Dendritic cell treated with granulocyte-macrophage colony-stimulating factor and Interleukin-4, amounts not matched to agents 40 ng/mL and 50 ng/mL, for 4 days (primary cell): Measurements from ENCODE around the gene BMP15.

Experiments
- H3K27ac Mint-ChIP-seq: one replicate; pipeline ENCODE4 v1.8.0; 2022; ENCODE audit warnings: mild to moderate bottlenecking, mixed read lengths
- H3K27me3 Mint-ChIP-seq: one replicate; pipeline ENCODE4 v1.8.0; 2022; ENCODE audit warnings: mild to moderate bottlenecking, mixed read lengths
- H3K36me3 Mint-ChIP-seq: one replicate; pipeline ENCODE4 v1.8.0; 2022; ENCODE audit warnings: low read depth, mixed read lengths
- H3K4me1 Mint-ChIP-seq: one replicate; pipeline ENCODE4 v1.8.0; 2022; ENCODE audit warnings: low read depth, mixed read lengths
- H3K4me3 Mint-ChIP-seq: one replicate; pipeline ENCODE4 v1.8.0; 2022; ENCODE audit warnings: mild to moderate bottlenecking, moderate library complexity, mixed read lengths
- H3K9me3 Mint-ChIP-seq: one replicate; pipeline ENCODE4 v1.8.0; 2022; ENCODE audit warnings: mixed read lengths
- intact Hi-C: fragments of 100-400 bp; cut with micrococcal nuclease; formaldehyde crosslinking; loops from one replicate; pipeline ENCODE4 v1.15.0; 2022

Gene BMP15

DNA sequence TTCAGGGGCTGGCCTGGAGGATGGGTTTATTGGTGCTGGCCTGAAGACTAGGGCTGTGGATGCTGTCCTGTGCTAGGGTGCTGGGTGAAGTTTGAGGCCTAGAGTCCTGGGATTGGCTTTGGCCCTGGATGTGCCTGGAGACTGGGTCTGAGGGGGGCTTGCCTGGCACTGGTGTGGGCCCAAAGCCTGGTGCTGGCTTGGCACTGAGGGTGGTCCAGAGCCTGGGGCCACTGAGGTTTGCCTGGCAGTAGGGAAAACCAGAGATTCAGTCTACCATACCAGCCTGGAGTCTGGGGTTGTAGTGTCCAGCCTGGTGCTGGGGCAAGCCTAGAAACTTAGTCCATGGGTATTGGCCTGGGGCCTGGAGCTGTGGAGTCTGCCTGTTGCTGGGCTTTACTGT lies 16.6 kb downstream of the BMP15 start:
- no peaks in the 10 kb centered on the region for H3K36me3 Mint-ChIP-seq
- no peak overlapping the region for H3K4me3 Mint-ChIP-seq
- intact Hi-C loops = no loop called here
- no peak overlapping the region for H3K27ac Mint-ChIP-seq
- no peaks in the 10 kb centered on the region for H3K27me3 Mint-ChIP-seq
- H3K9me3 Mint-ChIP-seq = no peaks in the 10 kb centered on the region
- H3K4me1 Mint-ChIP-seq = no peaks in the 10 kb centered on the region

DNA sequence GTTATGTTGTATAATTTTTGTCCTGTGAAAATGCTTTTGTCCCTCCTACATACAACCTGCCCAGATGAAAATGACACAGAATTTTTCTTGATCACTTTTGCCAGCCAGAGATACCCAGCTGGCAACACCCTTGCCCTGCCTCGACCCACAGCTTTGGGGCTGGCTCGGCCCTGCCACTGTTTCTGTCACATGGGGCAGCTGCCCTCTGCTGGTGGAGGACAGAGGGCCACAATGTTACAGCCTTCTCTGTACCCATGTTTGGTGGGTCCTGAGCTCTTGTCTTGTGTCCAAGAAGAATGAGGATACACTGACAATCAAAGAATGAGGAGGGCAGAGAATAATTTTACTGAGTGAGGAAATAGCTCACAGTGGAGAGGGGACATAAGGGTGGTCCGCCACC lies 31.1 kb downstream of the BMP15 start:
- intact Hi-C loops = no loop called here
- Mint-ChIP-seq H3K9me3 (no peaks in the 10 kb centered on the region), H3K27me3 (no peaks in the 10 kb centered on the region), H3K27ac (no peak overlapping the region), H3K4me1 (no peaks in the 10 kb centered on the region), H3K4me3 (no peak overlapping the region), H3K36me3 (no peaks in the 10 kb centered on the region)

DNA sequence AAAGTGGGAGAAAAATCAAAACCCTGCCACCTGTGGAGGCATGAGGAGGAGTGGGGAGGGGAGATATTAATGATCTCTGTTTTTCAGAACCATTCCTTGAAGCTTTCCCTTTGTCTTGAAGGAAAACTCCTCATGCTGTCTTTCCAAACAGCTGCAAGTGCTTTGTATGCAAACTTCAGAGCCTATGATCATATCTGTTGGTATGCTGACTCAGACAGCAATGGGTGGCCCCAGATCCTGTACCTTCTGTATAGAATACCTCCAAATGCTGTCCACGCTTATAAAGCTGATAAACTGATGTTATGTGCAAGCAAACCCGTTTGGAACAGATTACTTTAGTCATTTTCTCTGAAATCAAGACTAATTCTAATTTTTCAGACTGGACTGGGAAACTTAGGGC lies 31.9 kb downstream of the BMP15 start:
- Mint-ChIP-seq H3K27me3 (no peaks in the 10 kb centered on the region), H3K4me3 (no peak overlapping the region), H3K9me3 (no peaks in the 10 kb centered on the region), H3K36me3 (no peaks in the 10 kb centered on the region), H3K4me1 (no peaks in the 10 kb centered on the region), H3K27ac (no peak overlapping the region)
- intact Hi-C loops = no loop called here

DNA sequence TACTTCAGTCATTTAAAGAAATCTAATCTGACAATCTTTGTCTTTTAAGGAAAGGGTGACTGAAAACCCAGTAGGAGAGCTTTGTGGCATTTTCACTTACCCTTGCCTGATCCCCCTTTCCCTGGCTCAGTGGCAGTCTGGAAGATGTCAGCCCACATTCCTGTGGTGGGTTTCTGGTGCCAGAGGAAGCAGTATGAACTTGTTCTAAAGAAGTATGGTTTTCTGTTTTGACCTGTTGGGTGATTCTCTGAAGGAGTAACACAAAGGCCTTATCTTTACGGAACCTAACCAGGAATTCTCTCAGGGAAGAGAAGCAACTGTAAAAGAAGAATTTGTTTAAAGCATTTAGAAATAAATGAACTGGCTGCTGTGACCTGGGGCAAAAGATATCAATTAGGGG lies 41.9 kb downstream of the BMP15 start:
- Mint-ChIP-seq H3K27me3 (no peaks in the 10 kb centered on the region), H3K4me1 (no peaks in the 10 kb centered on the region), H3K36me3 (no peaks in the 10 kb centered on the region), H3K4me3 (no peak overlapping the region), H3K27ac (no peak overlapping the region), H3K9me3 (peaks cover 9% of the 10 kb centered on the region)
- intact Hi-C loops = no loop called here

DNA sequence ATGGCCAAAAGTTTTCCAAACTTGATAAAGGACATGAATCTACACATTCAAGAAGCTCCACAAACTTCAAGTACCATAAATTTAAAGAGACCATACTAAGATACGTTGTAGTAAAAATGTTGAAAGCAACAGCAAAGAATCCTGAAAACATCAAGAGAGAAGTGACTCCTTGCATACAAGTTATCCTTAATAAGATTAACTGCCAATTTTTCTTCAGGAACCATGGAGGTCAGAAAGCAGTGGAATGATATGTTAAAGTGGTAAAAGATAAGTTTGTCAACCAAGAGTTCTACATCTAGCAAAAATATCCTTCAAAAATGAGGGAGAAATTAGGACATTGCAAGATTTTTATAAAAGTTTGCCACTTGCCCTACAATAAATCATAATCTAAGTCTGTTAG lies 43.3 kb downstream of the BMP15 start:
- H3K36me3 Mint-ChIP-seq = no peaks in the 10 kb centered on the region
- H3K4me1 Mint-ChIP-seq = no peaks in the 10 kb centered on the region
- H3K27me3 Mint-ChIP-seq = no peaks in the 10 kb centered on the region
- intact Hi-C loops = no loop called here
- H3K9me3 Mint-ChIP-seq = peaks cover 9% of the 10 kb centered on the region
- no peak overlapping the region for H3K27ac Mint-ChIP-seq
- no peak overlapping the region for H3K4me3 Mint-ChIP-seq

DNA sequence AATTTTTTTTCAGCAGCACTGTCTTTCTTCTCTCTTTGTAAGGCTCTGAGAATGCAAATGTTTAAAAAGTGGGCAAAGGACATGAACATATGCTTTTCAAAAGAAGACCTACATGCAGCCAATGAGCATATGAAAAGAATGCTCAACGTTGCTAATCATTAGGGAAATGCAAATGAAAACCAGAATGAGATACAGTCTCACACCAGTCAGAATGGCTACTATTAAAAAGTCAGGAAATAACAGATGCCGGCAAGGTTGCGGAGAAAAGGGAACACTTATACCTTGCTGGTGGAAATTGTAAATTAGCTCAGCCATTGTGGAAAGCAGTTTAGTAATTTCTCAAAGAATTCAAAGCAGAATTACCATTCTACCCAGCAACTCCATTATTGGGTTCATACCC lies 51.6 kb downstream of the BMP15 start:
- Mint-ChIP-seq H3K4me3 (no peak overlapping the region), H3K4me1 (no peaks in the 10 kb centered on the region), H3K27me3 (no peaks in the 10 kb centered on the region), H3K27ac (no peak overlapping the region), H3K9me3 (no peaks in the 10 kb centered on the region), H3K36me3 (no peaks in the 10 kb centered on the region)
- intact Hi-C loops = no loop called here

DNA sequence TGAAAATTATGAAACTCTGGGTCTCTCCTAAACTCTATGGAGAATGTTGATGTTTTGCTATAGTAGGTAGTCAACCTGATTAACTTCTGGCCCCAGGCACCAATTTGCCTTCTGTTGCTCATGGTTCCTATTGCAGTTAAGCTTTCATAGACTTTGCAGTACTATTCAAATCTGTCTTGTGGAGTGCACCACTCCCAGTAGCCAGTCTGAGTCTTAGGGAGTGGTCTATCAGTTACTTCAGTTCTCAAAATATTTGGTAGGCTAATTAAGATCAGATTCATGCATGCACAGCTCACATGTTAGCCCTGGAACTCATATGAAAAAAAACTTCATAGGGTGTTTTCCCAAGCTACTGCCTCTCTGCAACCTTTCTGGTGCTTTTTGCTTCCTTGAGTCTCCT lies 53.3 kb downstream of the BMP15 start:
- Mint-ChIP-seq H3K4me3 (no peak overlapping the region), H3K36me3 (no peaks in the 10 kb centered on the region), H3K4me1 (no peaks in the 10 kb centered on the region), H3K27me3 (no peaks in the 10 kb centered on the region), H3K9me3 (no peaks in the 10 kb centered on the region), H3K27ac (no peak overlapping the region)
- intact Hi-C loops = no loop called here
